H9 (cell line): Measurements from ENCODE around the gene NCKAP5. TPM values are rescaled to one million over a fixed set of nuclear protein-coding genes. Genes with fewer than 3 reads are reported as not detected.

Experiments
- DNase-seq: peaks from one replicate; pipeline ENCODE4 v3.0.0-alpha.2; 2017
- H2AFZ ChIP-seq: one replicate; pipeline ENCODE4 v1.6.1; 2013; ENCODE audit warnings: mild to moderate bottlenecking, low read length, control low read depth, moderate library complexity
- H2AK5ac ChIP-seq: 2 replicates; pipeline ENCODE4 v1.6.1; 2013; ENCODE audit warnings: low read length, control low read depth, mixed read lengths; ENCODE audit not compliant: insufficient read length
- H2BK120ac ChIP-seq: one replicate; pipeline ENCODE4 v1.6.1; 2013; ENCODE audit warnings: low read depth, mild to moderate bottlenecking, low read length, control low read depth, inconsistent platforms; ENCODE audit not compliant: poor library complexity, severe bottlenecking
- H2BK12ac ChIP-seq: 2 replicates; pipeline ENCODE4 v1.6.1; 2013; ENCODE audit warnings: low read length, control low read depth, mixed read lengths, low read depth; ENCODE audit not compliant: insufficient read length
- H2BK15ac ChIP-seq: 2 replicates; pipeline ENCODE4 v1.6.1; 2013; ENCODE audit warnings: low read depth, low read length, control low read depth
- H2BK20ac ChIP-seq: one replicate; pipeline ENCODE4 v1.6.1; 2013; ENCODE audit warnings: low read depth, mild to moderate bottlenecking, low read length, control low read depth, inconsistent platforms; ENCODE audit not compliant: poor library complexity, severe bottlenecking
- H2BK5ac ChIP-seq: 2 replicates; pipeline ENCODE4 v1.6.1; 2013; ENCODE audit warnings: low read length, control low read depth, mixed read lengths; ENCODE audit not compliant: insufficient read length
- H3K14ac ChIP-seq: 2 replicates; pipeline ENCODE4 v1.6.1; 2013; ENCODE audit warnings: low read length, control low read depth; ENCODE audit not compliant: insufficient read depth
- H3K18ac ChIP-seq: 2 replicates; pipeline ENCODE4 v1.6.1; 2013; ENCODE audit warnings: low read depth, mild to moderate bottlenecking, mixed read lengths, low read length, control low read depth; ENCODE audit not compliant: insufficient read length
- H3K23ac ChIP-seq: 2 replicates; pipeline ENCODE4 v1.6.1; 2013; ENCODE audit warnings: low read length, control low read depth, mixed read lengths, low read depth; ENCODE audit not compliant: insufficient read length
- H3K23me2 ChIP-seq: 2 replicates; pipeline ENCODE4 v1.6.1; 2013; ENCODE audit warnings: low read depth, mild to moderate bottlenecking, mixed read lengths, low read length, control low read depth; ENCODE audit not compliant: insufficient read length, poor library complexity, severe bottlenecking
- H3K27ac ChIP-seq: 2 replicates; pipeline ENCODE4 v1.5.1; 2013; ENCODE audit warnings: low read length, control low read depth, mixed read lengths, low read depth; ENCODE audit not compliant: insufficient read length
- H3K27me3 ChIP-seq: 2 replicates; pipeline ENCODE4 v1.6.1; 2013; ENCODE audit warnings: low read length, control low read depth, inconsistent platforms; ENCODE audit not compliant: insufficient read depth
- H3K4ac ChIP-seq: 2 replicates; pipeline ENCODE4 v1.6.1; 2013; ENCODE audit warnings: low read depth, mild to moderate bottlenecking, control low read depth, inconsistent platforms, low read length, moderate library complexity
- H3K4me1 ChIP-seq: 2 replicates; pipeline ENCODE4 v1.6.1; 2013; ENCODE audit warnings: low read length, control low read depth, inconsistent platforms; ENCODE audit not compliant: insufficient read depth
- H3K4me2 ChIP-seq: 2 replicates; pipeline ENCODE4 v1.6.1; 2013; ENCODE audit warnings: low read length, control low read depth, mixed read lengths; ENCODE audit not compliant: insufficient read length, insufficient read depth
- H3K56ac ChIP-seq: 2 replicates; pipeline ENCODE4 v1.6.1; 2013; ENCODE audit warnings: low read depth, mild to moderate bottlenecking, mixed read lengths, low read length, control low read depth; ENCODE audit not compliant: insufficient read length
- H3K79me1 ChIP-seq: 2 replicates; pipeline ENCODE4 v1.6.1; 2013; ENCODE audit warnings: low read depth, mild to moderate bottlenecking, moderate library complexity, low read length, control low read depth, inconsistent platforms; ENCODE audit not compliant: insufficient read depth, poor library complexity, severe bottlenecking
- H3K79me2 ChIP-seq: 2 replicates; pipeline ENCODE4 v1.6.1; 2013; ENCODE audit warnings: low read length, control low read depth, inconsistent platforms; ENCODE audit not compliant: insufficient read depth
- H3K9ac ChIP-seq: 2 replicates; pipeline ENCODE4 v1.6.1; 2013; ENCODE audit warnings: low read length, control low read depth, mixed read lengths; ENCODE audit not compliant: insufficient read length; ENCODE audit errors: extremely low read depth
- H3K9me3 ChIP-seq: one replicate; pipeline ENCODE4 v1.6.1; 2013; ENCODE audit warnings: low read depth, low read length, inconsistent platforms; ENCODE audit not compliant: control insufficient read depth
- H3T11ph ChIP-seq: one replicate; pipeline ENCODE4 v1.6.1; 2013; ENCODE audit warnings: mild to moderate bottlenecking, low read length, control low read depth, inconsistent platforms
- H4K20me1 ChIP-seq: one replicate; pipeline ENCODE4 v1.6.1; 2013; ENCODE audit not compliant: control insufficient read depth, insufficient read length, insufficient read depth
- H4K5ac ChIP-seq: 2 replicates; pipeline ENCODE4 v1.6.1; 2013; ENCODE audit warnings: low read depth, mild to moderate bottlenecking, mixed read lengths, low read length, control low read depth; ENCODE audit not compliant: insufficient read length
- H4K8ac ChIP-seq: replicated peaks from 2 replicates; pipeline ENCODE4 v1.6.1; 2013; ENCODE audit warnings: low read length, control low read depth, mixed read lengths, low read depth; ENCODE audit not compliant: insufficient read length
- H4K91ac ChIP-seq: 2 replicates; pipeline ENCODE4 v1.6.1; 2013; ENCODE audit warnings: low read depth, mild to moderate bottlenecking, moderate library complexity, mixed read lengths, low read length, control low read depth; ENCODE audit not compliant: insufficient read length
- H3K27ac Mint-ChIP-seq, 3 experiments: 2 replicates in 2 of 3; 3 replicates in 1 of 3; pipeline ENCODE4 v1.8.0; 2020 to 2021; ENCODE audit warnings: mixed read lengths in 3 of 3, mild to moderate bottlenecking in 1 of 3, moderate library complexity in 1 of 3
- H3K27me3 Mint-ChIP-seq: 2 replicates; pipeline ENCODE4 v1.8.0; 2021; ENCODE audit warnings: low read depth, mild to moderate bottlenecking, moderate library complexity, mixed read lengths
- H3K36me3 Mint-ChIP-seq, 3 experiments: 2 replicates in 2 of 3; 3 replicates in 1 of 3; pipeline ENCODE4 v1.8.0; 2020 to 2021; ENCODE audit warnings: low read depth in 3 of 3, mixed read lengths in 3 of 3; ENCODE audit not compliant: insufficient read depth in 1 of 3
- H3K4me1 Mint-ChIP-seq, 2 experiments: 2 replicates each; pipeline ENCODE4 v1.8.0; 2020; ENCODE audit warnings: mixed read lengths in 2 of 2
- H3K4me3 Mint-ChIP-seq, 2 experiments: 2 replicates in 1 of 2; 3 replicates in 1 of 2; pipeline ENCODE4 v1.8.0; 2020 to 2021; ENCODE audit warnings: mild to moderate bottlenecking in 2 of 2, mixed read lengths in 2 of 2, moderate library complexity in 1 of 2
- H3K9me3 Mint-ChIP-seq, 2 experiments: 2 replicates in 1 of 2; 3 replicates in 1 of 2; pipeline ENCODE4 v1.8.0; 2020; ENCODE audit warnings: mild to moderate bottlenecking in 2 of 2, mixed read lengths in 2 of 2, moderate library complexity in 1 of 2
- CTCF ChIP-seq: fragments of 200-600 bp; sonication (generic); conservative IDR thresholded peaks from 3 replicates; pipeline ENCODE4 v1.8.0; 2021; ENCODE audit warnings: antibody characterized with exemption, mild to moderate bottlenecking
- WGBS: extraction: QIAGEN DNeasy Blood & Tissue Kit; methylation state at CpG from one replicate; pipeline ENCODE4 v1.1.7; 2013; ENCODE audit warnings: missing lambda C conversion rate, low lambda C conversion rate, mixed read lengths; ENCODE audit not compliant: insufficient read length; ENCODE audit errors: extremely low coverage; 5-methylcytosine and 5-hydroxymethylcytosine counted together
- total RNA-seq: library from RNA; stranded (reverse); gene quantifications from 2 replicates; pipeline ENCODE4 v1.2.1, GENCODE V29; 2021

The NCKAP5 gene
- total RNA-seq, 1 experiment from 2014 or later = 0.26 TPM

GRCh38 chr2:133314795-133315194 lies 253.5 kb downstream of the NCKAP5 start:
- peak; percentile 48; the same call in 2 of the 3 replicates for TF ChIP-seq CTCF
- H2BK120ac ChIP-seq = no peak overlapping the region
- H3K18ac ChIP-seq = no peak overlapping the region
- no peak overlapping the region for H2AK5ac ChIP-seq
- H4K8ac ChIP-seq = no peak overlapping the region
- no peak overlapping the region for H3T11ph ChIP-seq
- no peak overlapping the region for H3K56ac ChIP-seq
- H4K91ac ChIP-seq = no peak overlapping the region
- H3K27ac Mint-ChIP-seq = no peak overlapping the region
- no peak overlapping the region for H2BK15ac ChIP-seq
- H3K4me3 Mint-ChIP-seq = no peak overlapping the region
- H3K36me3 Mint-ChIP-seq = peaks cover 0 to 10% (median 5%) of the 10 kb centered on the region in 3 experiments; a peak in 4 of 7 replicates
- DNase-seq = peak; percentile 44
- no peak overlapping the region for H2AFZ ChIP-seq
- no peaks in the 10 kb centered on the region for H3K27me3 Mint-ChIP-seq
- H3K23ac ChIP-seq = no peak overlapping the region
- no peaks in the 10 kb centered on the region for H4K20me1 ChIP-seq
- no peaks in the 10 kb centered on the region for H3K4me1 ChIP-seq
- H3K9me3 ChIP-seq = no peaks in the 10 kb centered on the region
- H4K5ac ChIP-seq = no peak overlapping the region
- H3K4ac ChIP-seq = no peak overlapping the region
- H3K9me3 Mint-ChIP-seq = peaks cover 0 to 6% of the 10 kb centered on the region in 2 experiments; a peak in 2 of 5 replicates
- WGBS = no CpG with 5 or more reads among the region's 4 CpGs
- H3K27ac ChIP-seq = no peak overlapping the region
- peaks cover 0 to 8% of the 10 kb centered on the region in 2 experiments; a peak in 2 of 4 replicates for H3K4me1 Mint-ChIP-seq
- no peaks in the 10 kb centered on the region for H3K23me2 ChIP-seq
- H3K79me1 ChIP-seq = no peaks in the 10 kb centered on the region
- H3K14ac ChIP-seq = no peak overlapping the region
- H3K4me2 ChIP-seq = no peak overlapping the region
- no peak overlapping the region for H3K9ac ChIP-seq
- no peak overlapping the region for H2BK20ac ChIP-seq
- no peak overlapping the region for H2BK12ac ChIP-seq
- no peaks in the 10 kb centered on the region for H3K79me2 ChIP-seq
- no peak overlapping the region for H2BK5ac ChIP-seq
- H3K27me3 ChIP-seq = peaks cover 2% of the 10 kb centered on the region; the same call in 1 of the 2 replicates
